Measurements from ENCODE around the gene ME3. TPM values are rescaled to one million over a fixed set of nuclear protein-coding genes. Genes with fewer than 3 reads are reported as not detected.

The ME3 gene
- polyA plus RNA-seq, 4 donors: 29.0 to 36.4 (median 32.3) TPM

- no peak for DNase-seq (ENCODE audit: low read depth in 4 of 4, low spot score in 2 of 4)
These were observed 21.1 kb upstream of the ME3 start for GRCh38 chr11:86693518-86693917.

GRCh38 chr11:86692746-86693145 is 20.3 kb upstream of the ME3 start:
- DNase-seq (ENCODE audit: low read depth in 4 of 4, low spot score in 2 of 4): no peak

GRCh38 chr11:86692317-86692716 is 19.9 kb upstream of the ME3 start:
- no peak for DNase-seq (ENCODE audit: low read depth in 4 of 4, low spot score in 2 of 4)

- no peak for DNase-seq (ENCODE audit: low read depth in 4 of 4, low spot score in 2 of 4)
These were observed 16.2 kb upstream of the ME3 start for GRCh38 chr11:86688398-86689179.

GRCh38 chr11:86687185-86687778 is 14.9 kb upstream of the ME3 start:
- no peak for DNase-seq (ENCODE audit: low read depth in 4 of 4, low spot score in 2 of 4)

GRCh38 chr11:86686531-86686930 is 14.1 kb upstream of the ME3 start:
- no peak for DNase-seq (ENCODE audit: low read depth in 4 of 4, low spot score in 2 of 4)

- no peak for DNase-seq (ENCODE audit: low read depth in 4 of 4, low spot score in 2 of 4)
These were observed 9.0 kb upstream of the ME3 start for GRCh38 chr11:86681483-86681756.

- DNase-seq (ENCODE audit: low read depth in 4 of 4, low spot score in 2 of 4): no peak
These were observed 8.5 kb upstream of the ME3 start for GRCh38 chr11:86680716-86681482.

- no peak for DNase-seq (ENCODE audit: low read depth in 4 of 4, low spot score in 2 of 4)
These were observed 6.4 kb upstream of the ME3 start for GRCh38 chr11:86678823-86679222.

GRCh38 chr11:86678296-86678695 is 5.9 kb upstream of the ME3 start:
- no peak for DNase-seq (ENCODE audit: low read depth in 4 of 4, low spot score in 2 of 4)

- no peak for DNase-seq (ENCODE audit: low read depth in 4 of 4, low spot score in 2 of 4)
These were observed 4.2 kb upstream of the ME3 start for GRCh38 chr11:86676533-86677154.

GRCh38 chr11:86676010-86676409 is 3.6 kb upstream of the ME3 start:
- no peak for DNase-seq (ENCODE audit: low read depth in 4 of 4, low spot score in 2 of 4)

- DNase-seq (ENCODE audit: low read depth in 4 of 4, low spot score in 2 of 4): no peak
These were observed 2.6 kb upstream of the ME3 start for GRCh38 chr11:86675017-86675416.

- no peak for DNase-seq (ENCODE audit: low read depth in 4 of 4, low spot score in 2 of 4)
These were observed 1.7 kb upstream of the ME3 start for GRCh38 chr11:86673872-86674750.

- DNase-seq (ENCODE audit: low read depth in 4 of 4, low spot score in 2 of 4): no peak
These were observed 833 bp upstream of the ME3 start for GRCh38 chr11:86673055-86673843.

GRCh38 chr11:86671531-86672006 is 847 bp downstream of the ME3 start:
- DNase-seq (ENCODE audit: low read depth in 4 of 4, low spot score in 2 of 4): no peak

GRCh38 chr11:86670911-86671310 is 1.5 kb downstream of the ME3 start:
- no peak for DNase-seq (ENCODE audit: low read depth in 4 of 4, low spot score in 2 of 4)

- DNase-seq (ENCODE audit: low read depth in 4 of 4, low spot score in 2 of 4): no peak
These were observed 2.2 kb downstream of the ME3 start for GRCh38 chr11:86670181-86670580.

- DNase-seq (ENCODE audit: low read depth in 4 of 4, low spot score in 2 of 4): no peak
These were observed 3.0 kb downstream of the ME3 start for GRCh38 chr11:86669424-86669823.

- no peak for DNase-seq (ENCODE audit: low read depth in 4 of 4, low spot score in 2 of 4)
These were observed 3.5 kb downstream of the ME3 start for GRCh38 chr11:86668929-86669328.
